HG02759 (cell line): ENCODE results near the gene VDR.

Source experiments
- ATAC-seq: cut with Tn5 transposase; IDR thresholded peaks from one replicate; pipeline ENCODE4 v1.9.1; 2021; ENCODE audit warnings: mild to moderate bottlenecking, moderate library complexity; ENCODE audit not compliant: unreplicated experiment

VDR gene

DNA sequence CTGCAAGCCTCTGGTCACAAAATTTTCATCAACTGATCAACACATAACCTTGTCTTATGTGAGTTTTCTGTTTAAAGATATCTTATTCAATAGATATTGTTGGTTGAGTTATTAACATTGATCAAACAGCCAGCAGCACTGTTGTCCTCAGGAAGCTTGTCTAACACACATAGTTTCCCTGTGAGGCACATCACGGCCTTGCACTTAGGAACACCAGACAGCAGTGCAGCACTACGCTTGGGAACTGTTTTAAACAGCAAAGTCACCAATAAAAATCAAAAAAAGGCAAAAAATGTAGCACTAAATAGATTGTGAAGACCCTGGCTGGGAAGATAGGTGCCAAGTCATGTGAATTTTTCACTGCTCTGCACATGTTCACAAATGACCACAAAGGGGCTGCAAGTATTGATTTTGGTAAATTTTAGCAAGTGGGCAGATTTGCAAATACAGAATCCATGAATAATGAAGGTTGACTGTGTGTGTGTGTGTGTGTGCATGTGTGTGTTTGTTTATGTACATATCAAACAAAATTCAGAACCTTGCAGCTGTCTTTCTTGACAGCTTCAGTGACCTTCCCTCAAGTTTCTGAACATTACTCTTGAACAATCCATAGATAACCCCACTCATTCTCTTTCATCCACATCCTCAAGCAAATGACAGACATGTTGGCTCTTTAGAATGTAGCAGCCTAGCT lies 28.9 kb downstream of the VDR start:
- no peak for ATAC-seq

DNA sequence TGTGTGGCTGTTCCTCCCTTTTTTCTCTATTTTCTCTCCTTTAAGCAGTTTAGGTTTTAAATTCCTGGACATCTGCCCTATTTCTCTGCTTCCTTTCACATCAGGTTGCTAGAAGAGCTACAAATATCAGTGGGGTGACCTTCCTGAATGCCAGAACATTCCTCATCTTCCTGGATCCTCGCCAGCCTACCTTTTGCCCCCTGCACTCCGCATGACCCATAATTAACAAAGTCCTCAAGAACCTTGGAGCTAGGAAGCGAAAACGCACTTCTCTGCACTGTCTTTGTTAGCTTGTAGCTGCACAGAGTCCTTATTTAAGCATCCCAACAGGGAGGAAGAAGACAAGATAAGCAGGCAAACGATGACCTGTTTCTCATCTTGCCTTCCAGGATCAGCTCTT lies 30.5 kb downstream of the VDR start:
- ATAC-seq, result no peak

DNA sequence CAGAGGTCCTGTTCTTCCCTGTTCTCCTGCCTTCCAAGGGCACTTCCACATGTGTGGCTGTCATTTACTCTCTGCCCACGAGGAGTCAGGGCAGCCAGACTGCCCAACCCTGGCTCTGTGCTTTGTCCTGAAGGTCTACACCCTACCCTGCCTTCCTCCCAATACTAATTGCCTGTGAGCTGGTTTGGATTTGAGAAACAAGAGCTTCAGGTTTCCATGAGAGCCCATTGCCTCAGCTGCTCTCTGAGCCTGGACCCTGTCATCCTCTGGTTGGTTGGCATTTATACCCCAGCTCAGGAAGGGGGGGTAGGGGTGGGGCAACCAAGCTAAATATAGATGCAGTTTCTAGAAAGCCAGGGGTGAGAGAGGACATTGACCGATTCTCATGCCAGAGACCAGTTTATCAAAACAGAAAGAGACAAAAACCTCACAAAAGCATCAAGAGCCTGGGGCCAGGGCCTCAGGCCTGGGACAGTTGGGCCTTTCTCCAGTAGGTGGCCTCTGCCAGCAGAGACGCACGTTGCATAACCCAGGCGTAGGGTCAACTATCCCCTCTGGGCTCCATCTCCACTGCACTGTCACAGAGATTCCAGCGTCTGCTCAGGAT lies 34.5 kb downstream of the VDR start:
- ATAC-seq, result peak; percentile 47

DNA sequence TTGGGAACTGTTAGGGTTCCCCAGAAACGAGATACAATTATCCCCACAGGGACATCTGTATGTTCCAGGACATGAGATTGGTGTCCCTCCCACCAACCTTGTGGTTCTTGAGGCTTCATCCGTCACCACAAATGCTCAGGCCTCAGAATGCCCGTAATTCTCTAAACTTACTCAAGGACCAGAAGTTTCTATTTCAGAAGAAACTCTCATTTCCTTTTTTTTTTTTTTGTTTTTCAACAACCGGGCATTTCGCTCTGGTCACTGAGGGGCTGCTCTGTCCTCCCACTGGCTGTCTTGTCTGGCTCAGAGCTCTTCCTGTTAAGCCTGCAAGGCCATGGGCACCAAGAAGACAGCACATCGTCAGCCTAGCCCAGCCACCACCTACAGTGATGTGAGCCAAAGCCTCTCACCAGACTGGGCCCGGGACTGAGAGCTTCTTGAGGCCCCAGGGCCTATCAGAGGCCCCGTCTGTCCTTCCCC lies 36.2 kb downstream of the VDR start:
- ATAC-seq, result peak; percentile 72

DNA sequence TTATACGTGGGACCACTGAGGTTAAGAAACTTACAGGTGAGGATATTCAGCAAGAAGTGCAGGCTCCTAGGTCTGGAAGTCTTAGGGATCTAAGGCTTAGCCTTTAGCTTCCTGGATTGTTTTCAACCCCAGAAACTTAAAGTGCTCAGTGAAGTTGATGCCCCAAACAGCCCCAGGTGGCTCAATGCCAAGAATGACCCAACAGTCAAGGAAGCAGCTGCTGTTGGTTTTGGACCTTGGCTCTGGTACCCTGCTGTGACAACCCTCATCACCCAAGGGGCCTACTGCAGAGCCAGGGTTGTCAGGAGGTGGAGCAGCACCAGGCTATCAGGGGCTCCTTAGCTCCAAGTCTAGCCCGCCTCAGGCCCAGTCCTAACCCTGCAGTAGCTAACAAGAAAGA lies 36.8 kb downstream of the VDR start:
- ATAC-seq, result peak; percentile 23

DNA sequence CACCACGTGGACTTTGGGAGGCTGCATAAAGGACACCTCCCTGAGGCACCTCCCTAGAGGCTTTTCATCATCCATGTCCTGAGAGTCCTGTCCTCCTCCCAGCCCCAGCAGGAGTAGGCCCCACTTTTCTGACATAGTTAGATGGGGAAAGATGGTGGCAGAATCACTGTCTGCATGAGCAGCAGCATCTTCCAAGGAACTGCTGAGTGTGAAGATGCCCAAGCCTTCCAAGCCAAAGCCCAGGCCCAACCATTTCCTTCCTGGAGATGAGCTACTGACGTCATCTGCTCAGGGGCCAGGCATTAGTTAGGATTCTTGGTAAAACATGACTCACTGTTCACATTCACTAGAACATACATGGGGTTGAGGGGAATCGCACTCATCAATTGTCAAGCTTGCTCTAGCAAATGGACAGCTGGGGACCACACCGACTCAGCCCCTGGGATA lies 37.3 kb downstream of the VDR start:
- ATAC-seq, result no peak

DNA sequence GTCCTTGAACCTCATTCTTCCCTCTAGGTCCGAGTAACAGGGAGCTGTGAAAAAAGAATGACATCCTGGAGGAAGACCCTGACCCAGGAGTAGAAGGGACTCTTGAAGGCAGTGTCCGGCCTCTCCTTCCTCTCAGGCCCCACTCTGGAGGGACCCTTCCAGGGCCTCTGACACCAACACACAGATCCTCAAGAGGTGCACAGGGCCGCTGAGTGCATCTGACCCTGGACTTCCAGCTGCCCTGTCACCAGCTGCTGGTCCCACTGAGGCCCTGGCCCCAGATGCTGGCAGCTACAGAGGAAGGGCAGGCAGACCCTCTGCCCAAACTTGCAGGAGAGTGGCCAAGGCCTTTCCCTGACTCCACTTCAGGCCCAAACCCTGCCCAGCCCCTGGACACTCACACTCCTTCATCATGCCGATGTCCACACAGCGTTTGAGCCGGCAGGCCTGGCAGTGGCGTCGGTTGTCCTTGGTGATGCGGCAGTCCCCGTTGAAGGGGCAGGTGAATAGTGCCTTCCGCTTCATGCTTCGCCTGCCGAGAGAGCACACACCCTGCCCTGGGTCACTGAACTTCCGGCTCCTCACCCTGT lies 40.1 kb downstream of the VDR start:
- ATAC-seq, result no peak

DNA sequence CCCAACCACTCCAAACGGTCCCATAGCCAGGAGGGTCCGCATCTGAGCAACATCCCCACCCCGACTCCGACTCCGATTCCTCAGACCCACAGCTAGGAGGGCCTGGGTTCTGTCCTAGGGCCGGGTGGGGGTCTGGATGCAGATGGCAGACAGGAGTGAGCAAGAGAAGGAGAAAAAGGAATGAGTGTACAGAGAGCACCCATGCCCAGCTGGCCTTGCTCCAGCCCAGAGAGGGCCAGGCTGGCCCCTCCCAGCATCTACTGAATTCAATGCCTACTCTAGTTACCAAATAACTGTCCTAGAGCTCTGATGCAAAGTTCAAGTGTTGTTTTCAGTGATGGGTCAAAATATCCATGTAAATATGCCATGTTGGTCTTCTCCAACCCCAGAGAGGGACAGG lies 40.8 kb downstream of the VDR start:
- no peak for ATAC-seq

DNA sequence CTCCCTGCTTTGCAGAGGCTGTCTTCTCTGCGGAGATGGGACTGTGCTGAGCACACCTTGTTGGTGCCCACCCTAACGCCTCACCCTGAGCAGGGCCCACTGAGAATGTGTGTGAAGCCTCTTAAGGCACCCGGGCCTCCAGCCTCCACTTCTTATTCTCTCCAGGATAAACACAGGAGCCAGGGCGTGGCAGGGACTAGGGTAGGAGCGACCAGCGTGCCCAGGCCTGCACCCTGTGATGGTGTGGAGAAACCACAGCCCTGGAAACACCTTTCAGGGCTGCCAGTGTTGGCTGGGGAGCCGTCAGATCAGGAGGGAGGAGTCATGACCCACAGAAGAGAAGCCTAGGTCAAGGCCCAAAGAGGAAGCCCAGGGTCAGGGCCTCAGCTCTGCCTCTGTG lies 41.3 kb downstream of the VDR start:
- no peak for ATAC-seq

DNA sequence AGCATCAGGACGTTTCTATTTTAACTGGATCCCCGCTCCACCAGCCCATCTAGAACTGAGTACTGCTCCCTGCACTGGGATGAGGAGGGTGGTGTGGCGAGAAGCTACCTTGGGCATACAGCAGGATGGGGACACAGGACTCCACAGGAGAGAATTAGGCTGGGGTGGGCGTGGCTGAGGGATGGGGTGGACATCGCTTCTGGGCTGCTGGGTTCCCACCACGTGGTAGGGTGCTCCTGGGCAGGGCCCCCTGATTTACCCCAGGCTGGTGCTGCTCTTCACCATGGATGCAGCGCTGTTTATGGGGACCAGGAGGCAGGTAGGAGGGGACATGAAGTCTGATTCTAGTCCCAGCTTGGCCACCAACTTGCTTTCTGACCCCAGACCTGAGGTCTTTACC lies 41.9 kb downstream of the VDR start:
- ATAC-seq, result no peak

DNA sequence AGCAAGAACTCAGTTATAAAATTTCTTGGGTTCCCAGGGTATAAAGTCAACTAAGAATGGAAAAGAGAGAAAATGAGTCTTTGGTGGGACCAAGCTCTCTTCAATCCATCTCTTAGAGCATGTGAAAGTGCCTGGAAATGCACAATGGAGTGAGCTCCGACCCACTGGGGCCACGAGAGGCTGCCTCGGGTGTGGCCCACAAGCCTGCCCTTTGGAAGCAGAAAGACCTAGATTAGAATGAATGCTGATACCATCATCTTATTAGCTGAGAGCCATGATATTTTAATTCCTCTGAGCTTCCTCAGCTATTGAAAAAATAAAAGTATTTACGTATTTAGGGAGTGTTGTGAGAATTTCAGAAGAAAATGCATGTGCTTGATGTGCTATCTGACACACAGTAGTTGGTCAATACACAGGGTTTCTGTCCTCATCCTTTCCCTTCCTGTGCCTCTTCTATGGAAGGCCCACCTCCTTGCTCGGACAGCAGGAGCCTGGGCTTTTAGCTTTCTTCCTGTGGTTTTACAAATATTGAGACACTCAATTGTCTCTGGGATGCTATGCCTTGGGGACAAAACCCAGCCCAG lies 42.5 kb downstream of the VDR start:
- ATAC-seq, result no peak

DNA sequence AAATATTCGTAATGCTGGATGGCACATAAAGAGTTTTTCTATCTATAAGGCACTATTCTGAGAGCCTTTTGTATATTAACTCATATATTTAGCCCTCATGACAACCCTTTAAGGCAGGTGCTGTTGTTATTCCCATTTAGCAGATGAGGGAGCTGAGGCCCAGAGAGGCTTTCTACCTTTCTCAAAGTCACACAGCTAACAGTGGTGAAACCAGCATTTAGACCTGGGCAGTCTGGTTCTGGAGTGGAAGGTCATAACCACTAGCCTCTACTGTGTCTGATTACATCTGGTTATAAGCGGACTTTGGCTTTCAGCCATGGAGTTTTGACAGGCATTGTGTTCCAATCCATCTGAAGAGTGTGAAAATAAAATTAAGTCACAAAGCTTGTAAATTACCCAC lies 43.9 kb downstream of the VDR start:
- no peak for ATAC-seq

DNA sequence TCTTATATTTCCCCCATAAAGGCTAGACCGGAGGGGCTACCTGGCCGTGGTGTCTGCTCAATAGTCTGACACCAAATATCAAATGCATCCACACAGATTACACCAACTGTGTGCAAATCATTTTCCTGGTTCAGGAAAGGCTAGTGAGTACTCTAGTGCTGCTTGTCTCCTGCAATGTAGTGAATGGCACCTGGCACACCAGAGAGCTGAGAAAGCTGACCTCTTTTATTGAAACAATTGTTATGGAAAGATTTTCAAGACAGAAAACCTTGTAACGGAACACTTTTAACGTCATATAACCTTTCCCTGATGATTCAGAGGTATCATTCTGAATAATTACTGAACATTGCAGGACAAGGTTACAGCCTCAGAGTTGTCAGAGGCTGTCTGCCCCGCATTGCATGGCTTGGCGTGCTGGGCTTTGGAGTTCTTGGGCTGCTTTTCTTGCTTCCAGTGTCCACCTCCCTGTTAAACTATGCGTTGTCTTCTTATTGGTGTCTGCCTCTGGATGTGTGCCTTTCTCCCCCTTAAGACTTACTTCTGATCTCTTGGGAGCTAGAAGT lies 44.4 kb downstream of the VDR start:
- ATAC-seq, result no peak

DNA sequence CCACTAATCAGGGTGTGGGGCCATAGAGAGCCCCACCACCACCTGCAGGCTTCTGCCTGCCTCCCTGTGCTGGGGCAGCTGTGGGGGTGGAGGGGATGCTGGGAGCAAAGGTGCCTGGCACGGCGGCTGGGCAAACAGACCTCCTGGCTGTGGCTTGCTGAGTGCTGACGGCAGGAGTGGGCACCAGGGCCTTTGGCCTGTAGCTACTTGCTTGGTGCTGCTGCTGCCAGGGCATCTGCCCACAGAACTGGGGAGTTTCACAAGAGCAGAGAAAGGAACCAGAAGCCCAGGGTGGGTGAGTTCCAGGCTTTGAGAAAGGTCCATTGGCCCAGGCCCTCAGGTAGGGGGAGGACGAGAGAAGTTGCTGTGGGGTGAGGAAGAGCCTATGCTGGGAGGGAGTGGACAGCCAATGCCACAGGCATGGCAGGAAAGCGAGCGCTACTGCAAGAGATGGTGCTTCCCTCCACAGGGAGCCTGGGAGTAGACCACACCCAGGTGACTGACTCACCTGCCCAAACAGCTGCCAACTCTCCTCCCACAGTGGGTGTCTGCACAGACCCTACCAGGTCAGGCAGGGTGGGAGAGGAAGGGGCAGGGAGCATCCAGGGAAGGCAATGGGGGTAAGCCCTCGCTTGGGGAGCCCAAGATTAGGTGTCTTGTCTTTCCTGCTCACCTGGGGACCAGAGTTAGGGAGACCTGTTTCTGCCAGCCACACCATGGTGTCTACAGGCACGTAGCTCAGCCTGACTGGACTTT lies 46.1 kb downstream of the VDR start:
- ATAC-seq, result no peak

DNA sequence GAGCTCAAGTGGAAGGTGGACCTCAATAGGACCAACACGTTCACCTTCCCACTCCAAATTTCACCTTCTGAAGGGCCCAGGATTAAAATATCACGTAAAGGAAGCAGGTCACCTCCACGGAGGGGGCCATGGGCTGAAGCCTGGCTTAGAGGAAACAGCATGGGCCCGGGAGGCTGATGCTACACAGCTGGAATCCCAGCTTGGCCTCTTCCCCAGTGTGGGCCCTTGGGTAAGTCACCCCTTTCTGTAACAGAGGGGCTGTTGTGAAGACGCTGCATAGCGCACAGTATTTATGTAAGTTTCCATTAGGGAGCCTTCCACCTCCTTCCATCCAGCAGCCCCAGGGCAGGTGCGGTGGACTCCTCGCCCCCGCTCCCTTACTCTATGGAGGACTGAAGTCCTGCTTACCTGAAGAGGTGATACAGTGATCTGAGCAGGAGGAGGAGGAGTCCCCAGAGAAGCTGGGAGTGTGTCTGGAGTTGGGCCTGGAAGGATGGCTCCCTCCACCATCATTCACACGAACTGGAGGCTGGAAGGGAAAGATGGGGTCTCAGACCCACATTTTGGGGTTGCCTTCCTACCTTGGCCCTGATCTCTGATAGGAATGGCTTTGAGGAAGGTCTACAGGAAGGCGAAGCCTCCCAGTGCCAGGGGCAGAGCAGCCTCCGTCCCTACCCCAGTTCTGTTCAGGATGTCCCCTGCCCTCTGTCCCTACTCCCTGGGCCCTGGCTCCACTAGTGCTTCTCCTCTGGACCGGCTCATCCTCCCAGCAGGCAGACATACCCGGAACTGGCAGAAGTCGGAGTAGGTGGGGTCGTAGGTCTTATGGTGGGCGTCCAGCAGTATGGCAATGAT lies 47.8 kb downstream of the VDR start:
- no peak for ATAC-seq

DNA sequence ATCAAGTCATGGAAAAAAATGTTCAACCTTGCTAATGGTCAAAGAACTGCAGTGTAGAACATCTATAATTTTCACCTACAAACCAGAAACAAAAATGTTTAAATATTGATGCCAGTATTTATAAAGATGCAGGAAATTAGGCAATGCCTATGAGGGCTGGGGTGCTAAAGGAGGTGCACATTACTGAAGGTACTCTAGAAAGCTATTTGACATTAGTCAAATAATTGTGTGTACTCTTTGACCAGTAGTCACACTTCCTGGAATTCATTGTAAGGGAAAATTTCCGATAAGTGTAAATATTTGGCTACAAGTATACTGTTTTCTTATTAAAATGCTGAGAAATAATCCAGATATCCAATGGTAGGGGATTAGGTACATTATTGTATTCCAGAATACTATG lies 48.7 kb downstream of the VDR start:
- ATAC-seq, result no peak

DNA sequence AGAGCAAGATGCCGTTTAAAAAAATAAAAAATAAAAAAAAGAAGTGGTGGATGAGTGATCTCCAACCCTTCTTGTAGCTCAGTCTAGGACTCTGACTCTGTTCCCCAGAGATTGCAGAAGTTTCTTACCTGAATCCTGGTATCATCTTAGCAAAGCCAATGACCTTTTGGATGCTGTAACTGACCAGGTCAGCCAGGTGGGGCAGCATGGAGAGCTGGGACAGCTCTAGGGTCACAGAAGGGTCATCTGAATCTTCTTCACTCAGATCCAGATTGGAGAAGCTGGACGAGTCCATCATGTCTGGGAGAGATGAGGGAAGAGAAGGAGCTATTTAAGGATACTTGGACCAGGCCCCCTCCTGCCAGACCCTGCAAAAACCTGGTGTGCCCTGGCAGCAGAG lies 49.3 kb downstream of the VDR start:
- no peak for ATAC-seq

DNA sequence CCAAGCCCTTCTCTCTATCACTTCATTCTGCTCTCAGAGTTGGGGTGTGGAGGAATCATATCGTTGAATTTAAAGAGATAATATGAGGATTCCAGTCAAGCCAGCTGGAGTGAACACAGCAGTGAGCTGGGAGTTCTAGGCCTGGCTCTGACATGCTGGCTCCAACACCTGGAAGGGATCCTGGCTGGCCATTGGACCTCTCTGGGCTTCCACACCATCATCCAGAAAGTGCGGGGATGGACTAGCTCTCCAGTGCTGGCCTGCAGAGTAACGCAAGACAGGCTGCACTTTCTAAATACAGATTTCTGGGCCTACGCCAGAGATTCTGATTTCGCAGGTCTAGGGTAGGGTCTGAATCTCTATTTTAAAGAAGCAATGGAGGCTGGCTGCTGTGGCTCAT lies 50.3 kb downstream of the VDR start:
- ATAC-seq, result no peak

DNA sequence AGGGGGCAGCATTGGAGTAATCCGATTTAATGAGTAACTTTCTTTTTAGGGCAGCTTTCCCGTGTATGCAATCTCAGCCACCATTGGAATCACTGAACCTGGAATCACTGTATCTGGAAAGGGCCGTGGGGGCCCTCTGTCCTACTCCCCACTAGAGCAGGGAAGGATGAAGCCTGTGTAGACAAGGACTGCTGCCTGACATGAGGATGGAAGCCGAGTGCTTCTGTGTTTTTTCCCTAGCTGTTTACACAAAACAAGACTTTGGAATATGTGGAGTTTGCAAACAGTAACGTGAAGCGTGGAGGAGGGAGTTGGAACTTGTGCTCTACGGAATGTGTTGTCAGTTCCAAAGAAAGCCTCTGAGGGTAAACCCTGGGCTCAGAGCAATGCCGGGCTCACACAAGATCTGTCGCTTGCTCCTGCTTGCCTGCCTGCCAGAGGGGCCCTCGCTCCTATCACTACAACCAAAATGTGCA lies 52.7 kb downstream of the VDR start:
- ATAC-seq, result no peak
